GM12878 (cell line): ENCODE measurements around the gene CGN.

Experiments
- CTCF ChIP-seq, 3 experiments: IDR thresholded peaks in 2 of 3; conservative IDR thresholded peaks in 1 of 3; 2 replicates each; pipeline ENCODE4 v1.5.1; 2011; ENCODE audit warnings: low read depth in 3 of 3, low read length in 3 of 3, mild to moderate bottlenecking in 3 of 3, control low read depth in 2 of 3, moderate library complexity in 2 of 3, inconsistent platforms in 1 of 3, mixed read lengths in 1 of 3; ENCODE audit not compliant: control insufficient read depth in 2 of 3, insufficient read depth in 1 of 3; ENCODE audit errors: extremely low read depth in 1 of 3
- EZH2 ChIP-seq: IDR thresholded peaks from 2 replicates; pipeline ENCODE4 v1.6.1; 2012; ENCODE audit warnings: low read depth, mild to moderate bottlenecking, control low read depth, inconsistent platforms, low read length, borderline replicate concordance; ENCODE audit not compliant: control insufficient read depth
- NFXL1 ChIP-seq: fragments of 450-650 bp; IDR thresholded peaks from 2 replicates; pipeline ENCODE4 v1.6.1; 2017; ENCODE audit warnings: antibody characterized with exemption, mild to moderate bottlenecking, borderline replicate concordance
- SMC3 ChIP-seq: IDR thresholded peaks from 2 replicates; pipeline ENCODE4 v1.6.1; 2011; ENCODE audit warnings: low read length, improper control_type of control experiment, borderline replicate concordance
- TCF12 ChIP-seq: IDR thresholded peaks from 2 replicates; pipeline ENCODE4 v1.6.1; 2011; ENCODE audit warnings: low read depth, mild to moderate bottlenecking, low read length
- TF ChIP-seq, protein P1 (sequence below): fragments of 450-650 bp; IDR thresholded peaks from 2 replicates; pipeline ENCODE4 v1.6.1; 2017; ENCODE audit warnings: mild to moderate bottlenecking

GRCh38 chr1:151524736-151525135 lies 13.5 kb downstream of the CGN start:
- TF ChIP-seq SMC3: no peak
- no peak for TF ChIP-seq TCF12
- TF ChIP-seq, protein P1, sequence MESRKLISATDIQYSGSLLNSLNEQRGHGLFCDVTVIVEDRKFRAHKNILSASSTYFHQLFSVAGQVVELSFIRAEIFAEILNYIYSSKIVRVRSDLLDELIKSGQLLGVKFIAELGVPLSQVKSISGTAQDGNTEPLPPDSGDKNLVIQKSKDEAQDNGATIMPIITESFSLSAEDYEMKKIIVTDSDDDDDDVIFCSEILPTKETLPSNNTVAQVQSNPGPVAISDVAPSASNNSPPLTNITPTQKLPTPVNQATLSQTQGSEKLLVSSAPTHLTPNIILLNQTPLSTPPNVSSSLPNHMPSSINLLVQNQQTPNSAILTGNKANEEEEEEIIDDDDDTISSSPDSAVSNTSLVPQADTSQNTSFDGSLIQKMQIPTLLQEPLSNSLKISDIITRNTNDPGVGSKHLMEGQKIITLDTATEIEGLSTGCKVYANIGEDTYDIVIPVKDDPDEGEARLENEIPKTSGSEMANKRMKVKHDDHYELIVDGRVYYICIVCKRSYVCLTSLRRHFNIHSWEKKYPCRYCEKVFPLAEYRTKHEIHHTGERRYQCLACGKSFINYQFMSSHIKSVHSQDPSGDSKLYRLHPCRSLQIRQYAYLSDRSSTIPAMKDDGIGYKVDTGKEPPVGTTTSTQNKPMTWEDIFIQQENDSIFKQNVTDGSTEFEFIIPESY: no peak
- no peak for TF ChIP-seq NFXL1
- no peak for TF ChIP-seq CTCF (IDR thresholded peaks at IDR 0.05 in 2 of 3, conservative IDR thresholded peaks at IDR 0.05 in 1 of 3; ENCODE audit: control insufficient read depth in 2 of 3, extremely low read depth in 1 of 3, insufficient read depth in 1 of 3, low read depth in 3 of 3, low read length in 3 of 3)
- no peak for TF ChIP-seq EZH2
